GM19328 (cell line): ENCODE data around the gene TLK2.
"Not testable (repeated sequence)": the region's sequence is repeated elsewhere in the genome, so short reads cannot be mapped to it uniquely, and the experiment has no call there.

Source experiments
- ATAC-seq: cut with Tn5 transposase; IDR thresholded peaks from one replicate; pipeline ENCODE4 v1.9.1; 2021; ENCODE audit warnings: mild to moderate bottlenecking, moderate library complexity; ENCODE audit not compliant: unreplicated experiment

Gene TLK2

DNA sequence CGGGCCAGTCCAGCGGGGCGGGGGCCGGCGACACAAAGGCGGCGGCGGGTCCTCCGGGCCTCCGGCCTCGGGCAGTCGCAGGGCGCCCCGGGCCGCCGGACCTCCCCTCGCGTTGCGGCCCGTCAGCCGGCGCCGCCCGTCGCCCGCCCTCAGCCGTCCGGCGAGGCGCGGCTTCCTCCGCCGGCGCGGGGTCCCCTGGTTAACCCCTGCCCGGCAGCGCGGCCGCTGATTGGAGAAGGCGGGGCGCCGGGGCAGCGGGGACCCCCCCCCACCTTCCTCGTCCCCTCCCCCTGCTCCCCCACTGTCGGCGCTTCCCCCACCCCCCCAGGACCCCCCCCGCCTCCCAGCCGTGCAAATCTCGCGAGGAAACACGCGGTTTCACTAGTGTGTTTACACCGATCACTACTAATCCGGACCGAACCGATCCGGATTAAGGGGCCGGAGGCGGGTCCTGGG, at the start of gene TLK2:
Gene TLK2, plus strand, starts transcription at position 402 of the 456 bp plus-strand sequence. CDS start 2,301 bp downstream, outside the sequence.
- ATAC-seq: peak; percentile 69

DNA sequence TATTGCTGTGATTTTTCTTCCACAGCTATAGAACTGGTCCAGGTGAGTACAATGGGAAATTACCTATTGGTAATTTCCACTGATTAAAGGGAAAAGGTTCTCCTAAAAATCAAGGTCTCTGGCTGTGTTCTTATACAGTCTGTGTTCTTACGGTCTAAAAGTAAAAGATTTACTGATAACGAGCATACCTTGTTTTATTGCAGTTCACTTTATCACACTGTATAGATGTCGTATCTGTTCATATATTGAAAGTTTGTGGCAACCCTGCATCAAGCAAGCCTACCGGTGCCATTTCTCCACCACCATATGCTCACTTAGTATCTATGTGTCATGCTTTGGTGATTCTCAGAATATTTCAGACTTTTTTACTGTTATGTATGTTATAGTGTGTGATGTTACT, 43.4 kb upstream of the TLK2 start:
- ATAC-seq: not testable (repeated sequence)

DNA sequence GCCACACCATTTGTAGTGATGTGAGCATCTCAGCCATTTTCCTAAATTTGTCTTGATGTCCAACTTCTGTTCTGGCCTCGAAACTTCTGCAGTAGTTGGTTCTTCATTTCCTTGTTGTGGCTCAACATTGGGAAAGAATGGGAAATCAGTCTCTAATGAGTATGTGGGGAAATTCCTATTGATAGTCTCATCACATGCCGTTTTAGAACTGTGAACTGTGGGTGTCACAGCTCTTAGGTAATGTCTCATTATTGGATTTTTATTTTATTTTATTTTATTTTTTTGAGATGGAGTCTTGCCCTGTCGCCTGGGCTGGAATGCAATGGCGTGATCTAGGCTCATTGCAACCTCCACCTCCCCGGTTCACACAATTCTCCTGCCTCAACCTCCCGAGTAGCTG, 37.4 kb upstream of the TLK2 start:
- not testable (repeated sequence) for ATAC-seq

DNA sequence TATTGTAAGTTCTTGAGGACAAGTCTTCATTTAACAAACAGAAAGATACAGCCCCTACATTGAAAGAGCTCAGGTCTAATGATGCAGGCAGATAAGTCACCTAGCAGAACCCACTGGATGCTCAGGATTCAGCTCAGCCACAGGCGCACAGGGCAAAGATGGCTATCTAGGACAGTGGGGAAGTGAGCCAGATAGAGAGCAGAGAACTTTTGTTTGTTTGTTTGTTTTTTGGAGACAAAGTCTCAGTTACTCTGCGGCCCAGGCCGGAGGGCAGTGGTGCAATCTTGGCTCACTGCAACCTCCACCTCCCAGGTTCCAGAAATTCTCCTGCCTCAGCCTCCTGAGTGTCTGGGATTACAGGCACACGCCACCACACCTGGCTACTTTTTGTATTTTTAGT, 34.6 kb upstream of the TLK2 start:
- no peak for ATAC-seq

DNA sequence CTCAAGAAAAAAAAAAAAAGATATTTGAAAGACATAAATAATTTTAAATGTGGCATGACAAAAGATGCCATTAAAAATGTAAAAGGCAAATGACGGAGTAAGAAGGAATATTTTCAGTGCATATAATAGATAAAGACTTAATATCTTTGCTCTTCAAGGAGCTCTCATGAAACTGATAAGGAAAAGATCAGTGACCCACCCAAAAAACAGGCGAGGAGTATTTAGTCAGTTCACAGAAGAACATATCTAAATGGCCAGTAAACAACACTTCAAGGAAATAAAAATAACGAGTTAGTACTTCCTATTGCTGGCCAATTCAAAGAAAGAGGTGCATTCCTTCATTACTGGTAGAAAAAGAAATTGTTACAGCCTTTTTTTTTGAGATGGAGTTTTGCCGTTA, 32.8 kb upstream of the TLK2 start:
- ATAC-seq: not testable (repeated sequence)

DNA sequence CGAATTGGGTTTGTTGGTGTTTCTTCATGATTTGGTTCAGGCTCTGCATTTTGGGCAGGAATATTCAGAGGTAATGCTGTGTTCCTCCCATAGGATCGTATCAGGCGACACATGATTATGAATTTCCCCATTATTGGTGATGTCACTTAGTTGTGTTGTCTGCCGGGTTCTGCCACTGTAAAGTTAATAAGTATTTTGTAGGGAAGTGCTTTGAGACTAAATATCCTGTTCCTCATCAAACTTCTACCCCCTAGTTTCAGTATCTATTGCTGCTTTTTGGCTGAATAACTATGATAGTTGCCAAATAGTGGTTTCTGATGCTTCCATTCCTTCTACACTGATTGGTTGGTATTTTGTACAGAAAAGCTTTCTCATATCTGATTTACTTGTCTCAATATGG, 26.4 kb upstream of the TLK2 start:
- ATAC-seq: not testable (repeated sequence)

DNA sequence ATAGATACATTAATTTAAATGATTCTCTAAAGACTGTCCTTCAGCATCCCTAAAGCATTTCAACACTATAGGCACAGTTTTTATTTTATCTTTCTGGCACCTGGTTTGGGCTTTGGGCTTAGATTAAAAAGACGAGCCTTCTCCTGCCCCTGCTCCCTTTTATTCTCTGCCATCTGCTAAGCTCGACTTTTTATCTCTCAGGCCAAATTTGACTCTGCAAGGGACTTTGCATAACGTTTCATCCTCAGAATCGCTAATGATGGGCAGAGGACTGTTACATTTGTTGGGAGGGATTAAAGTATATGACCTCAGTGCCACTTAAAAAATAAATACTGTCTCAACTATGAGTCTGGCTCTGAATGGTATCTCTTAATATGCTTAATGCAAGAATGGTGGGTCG, 25.6 kb upstream of the TLK2 start:
- ATAC-seq: not testable (repeated sequence)

DNA sequence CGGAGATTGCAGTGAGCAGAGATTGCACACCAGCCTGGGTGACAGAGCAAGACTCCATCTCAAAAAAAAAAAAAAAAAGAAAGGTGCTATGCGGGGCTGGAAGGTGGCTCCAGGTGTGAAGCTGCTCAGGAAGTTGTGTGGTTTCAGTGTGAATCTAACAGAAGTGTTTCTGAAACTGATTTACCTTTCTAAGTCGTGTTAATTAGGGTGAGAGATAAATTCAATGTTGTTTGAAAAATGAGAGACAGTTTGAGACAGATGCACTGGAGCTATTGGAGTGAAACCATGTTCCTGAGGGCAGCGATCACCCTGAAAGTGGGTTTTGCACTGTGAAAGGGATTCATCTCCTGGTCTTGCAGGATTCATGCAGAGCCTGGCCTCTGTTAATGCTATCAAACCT, 25.0 kb upstream of the TLK2 start:
- not testable (repeated sequence) for ATAC-seq

DNA sequence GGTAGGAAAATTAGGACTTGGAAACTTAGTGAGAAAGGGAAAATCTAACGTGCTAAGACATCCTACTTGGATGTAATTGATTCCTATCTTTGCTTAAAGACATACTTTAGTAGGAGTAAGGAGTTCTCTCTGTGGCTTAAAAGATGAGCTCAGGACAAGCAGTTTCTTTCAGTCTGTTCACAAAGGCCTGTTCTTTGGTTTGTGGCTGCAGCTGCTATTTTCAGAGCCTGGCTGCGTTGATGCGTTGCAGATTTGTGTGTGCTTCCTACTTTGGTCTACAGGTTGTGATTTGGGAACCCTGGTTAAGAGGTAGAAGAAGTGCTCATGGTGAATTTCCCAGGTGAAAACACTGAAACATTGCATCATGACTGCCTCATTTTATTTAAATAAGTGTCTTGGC, 24.5 kb upstream of the TLK2 start:
- peak; percentile 46 for ATAC-seq

DNA sequence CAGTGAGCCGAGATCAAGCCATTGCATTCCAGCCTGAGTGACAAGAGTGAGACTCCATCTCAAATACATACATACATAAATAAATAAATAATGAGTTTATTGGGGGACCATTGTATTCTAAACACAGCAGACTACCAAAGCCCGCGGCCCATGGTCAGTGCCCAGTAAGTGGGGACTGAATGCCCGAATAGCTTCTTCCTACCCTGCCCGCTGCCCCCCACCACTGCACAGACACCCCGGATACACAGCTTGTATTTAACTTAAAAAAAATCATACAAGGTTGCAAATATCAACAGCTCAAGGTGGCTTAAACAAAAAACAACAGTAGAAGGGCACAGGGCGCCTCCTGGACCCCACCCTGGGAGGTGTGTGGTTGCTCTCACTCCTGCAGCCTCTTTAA, 22.6 kb upstream of the TLK2 start:
- no peak for ATAC-seq

DNA sequence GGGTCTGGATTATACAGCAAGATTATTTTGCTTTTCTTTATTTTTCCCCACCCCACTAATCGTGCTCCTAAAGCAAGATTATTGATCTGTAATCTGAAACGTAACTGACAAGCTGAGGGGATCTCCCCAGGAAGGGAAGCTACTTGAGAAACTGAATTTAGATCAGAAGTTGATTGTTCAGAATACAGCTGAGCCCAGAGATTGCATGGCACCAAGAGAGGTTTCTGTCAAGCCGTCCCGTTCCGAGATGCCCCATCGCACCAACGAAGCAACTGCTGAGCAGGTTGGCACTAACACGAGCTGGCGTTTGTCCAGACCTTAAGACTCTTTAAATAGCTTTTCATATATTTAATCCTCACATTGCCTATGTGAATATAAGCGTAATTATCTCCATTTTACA, 20.1 kb upstream of the TLK2 start:
- not testable (repeated sequence) for ATAC-seq

DNA sequence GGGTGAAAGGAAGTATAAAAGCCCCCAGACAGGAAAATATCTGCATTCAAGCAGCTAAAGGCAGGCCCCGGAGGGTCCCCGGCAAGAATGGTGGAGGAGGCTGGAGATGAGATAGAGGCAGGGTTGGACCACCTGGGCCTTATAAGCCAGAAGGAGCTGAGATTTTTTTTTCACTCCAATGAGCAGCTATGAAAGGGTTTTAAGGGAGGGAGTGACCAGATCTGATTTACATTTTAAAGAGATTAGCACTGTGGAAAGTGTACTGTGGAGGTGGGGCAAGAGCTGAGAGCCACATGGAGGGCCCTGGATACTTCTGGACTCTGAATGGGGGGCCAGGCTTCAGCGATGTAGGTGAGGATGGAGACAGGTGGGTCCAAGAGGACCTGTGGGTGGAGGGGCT, 14.2 kb upstream of the TLK2 start:
- ATAC-seq: not testable (repeated sequence)

DNA sequence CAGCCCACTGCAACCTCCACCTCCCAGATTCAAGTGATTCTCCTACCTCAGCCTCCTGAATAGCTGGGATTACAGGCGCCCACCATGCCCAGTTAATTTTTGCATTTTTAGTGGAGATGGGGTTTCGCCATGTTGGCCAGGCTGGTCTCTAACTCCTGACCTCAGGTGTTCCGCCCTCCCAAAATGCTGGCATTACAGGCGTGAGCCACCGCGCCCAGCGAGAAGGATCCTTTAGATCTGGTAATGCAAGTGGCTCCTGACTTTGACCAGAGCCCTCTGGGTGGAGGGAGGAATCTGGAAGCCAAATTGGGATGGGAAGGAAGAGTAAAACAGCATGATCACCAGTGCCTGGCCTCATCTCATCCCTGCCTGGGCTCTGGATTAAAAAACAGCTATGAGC, 13.4 kb upstream of the TLK2 start:
- ATAC-seq: not testable (repeated sequence)

DNA sequence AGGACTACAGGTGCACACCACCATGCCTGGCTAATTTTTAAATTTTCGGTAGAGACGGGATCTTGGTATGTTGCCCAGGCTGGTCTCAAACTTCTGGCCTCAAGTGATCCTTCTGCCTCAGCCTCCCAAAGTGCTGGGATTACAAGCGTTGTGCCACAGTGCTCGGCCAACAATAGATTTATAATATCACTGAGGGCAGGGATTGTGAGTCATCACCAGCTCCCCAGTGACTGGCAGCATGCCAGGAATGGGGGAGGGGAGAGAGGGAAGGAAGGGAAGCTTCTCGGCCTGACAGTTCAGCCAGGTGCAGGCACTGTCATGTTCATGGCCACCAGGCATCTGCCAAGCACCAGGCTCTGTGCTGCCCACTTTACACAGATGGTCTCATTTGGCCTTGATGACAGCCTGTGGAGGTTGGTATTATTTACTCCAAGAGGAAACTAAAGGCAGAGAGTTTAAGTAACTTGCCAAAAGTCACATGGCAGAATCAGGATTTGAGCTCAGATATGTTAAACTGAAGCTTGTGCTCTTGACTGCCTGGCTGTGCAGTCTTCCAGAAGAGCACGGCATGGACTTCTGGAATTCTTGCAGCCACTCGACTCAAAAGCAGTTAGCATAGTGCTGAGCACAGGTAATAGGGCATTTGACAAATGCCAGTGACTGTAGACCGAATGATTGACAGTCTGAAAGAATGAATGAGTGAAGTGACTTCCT, 7.8 kb upstream of the TLK2 start:
- ATAC-seq: not testable (repeated sequence)

DNA sequence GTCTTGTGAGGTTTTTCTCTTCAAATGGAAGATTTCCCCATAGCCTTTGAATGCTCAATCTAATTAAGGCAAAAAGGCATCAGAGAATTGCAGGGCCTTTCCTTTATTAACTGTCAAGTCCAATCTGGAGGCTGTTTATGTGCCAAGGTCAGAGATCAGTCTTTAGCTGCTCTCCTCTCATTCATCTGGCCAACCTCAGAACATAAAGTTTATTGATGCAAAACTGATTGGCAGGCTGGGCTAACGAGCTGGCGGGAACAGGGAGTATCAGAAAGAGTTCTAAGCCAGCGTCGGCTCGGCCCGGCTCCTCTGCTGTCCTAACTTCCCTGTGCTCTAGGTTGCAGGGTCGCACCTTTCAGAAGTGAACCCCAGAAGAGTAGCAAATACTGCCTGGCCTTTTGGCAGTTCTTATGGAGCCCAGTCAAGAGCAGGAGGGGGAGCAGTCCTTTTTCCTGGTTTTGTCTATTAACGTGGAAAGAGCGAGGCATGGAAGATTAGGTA, 7.2 kb upstream of the TLK2 start:
- not testable (repeated sequence) for ATAC-seq

DNA sequence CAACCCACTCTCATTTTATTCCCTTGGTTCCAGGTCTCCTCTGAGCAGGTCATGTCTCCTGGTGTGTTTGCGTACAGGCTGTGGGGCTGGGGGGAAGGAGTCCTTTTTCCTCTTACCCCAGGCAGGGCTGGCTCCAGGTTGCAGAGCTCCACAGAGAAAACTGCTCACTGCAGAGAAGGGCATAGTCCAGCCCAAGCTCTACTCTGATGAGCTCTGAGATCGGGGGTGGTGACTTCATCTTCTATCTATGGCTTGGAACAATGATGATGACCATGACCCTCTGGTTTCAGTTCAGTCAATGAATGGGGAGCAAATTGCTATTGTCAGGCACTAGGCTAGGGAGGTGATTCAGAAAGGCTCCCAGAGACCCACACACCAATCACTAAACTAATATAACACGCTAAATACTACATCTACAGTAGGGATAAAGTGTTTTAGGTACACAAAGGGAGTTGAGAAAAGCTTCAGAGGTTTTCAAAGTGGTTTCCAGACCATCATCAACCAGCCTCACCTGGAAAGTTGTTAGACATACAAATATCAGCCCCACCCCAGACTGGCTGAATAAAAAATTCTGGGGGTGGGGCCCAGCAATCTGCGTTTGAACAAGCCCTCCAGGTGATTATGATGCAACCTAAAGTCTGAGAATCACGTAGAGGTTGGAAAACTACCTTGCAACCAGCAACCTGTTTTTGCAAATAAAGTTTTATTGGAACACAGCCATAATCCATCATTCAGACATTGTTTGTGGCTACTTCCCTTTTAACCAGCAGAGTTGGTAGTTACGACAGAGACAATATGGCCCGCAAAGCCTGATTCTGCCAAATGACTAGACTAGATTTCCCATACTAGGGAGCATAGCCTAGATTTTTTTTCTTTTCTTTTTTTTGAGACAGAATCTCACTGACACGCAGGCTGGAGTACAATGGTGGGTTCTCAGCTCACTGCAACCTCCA, 5.3 kb upstream of the TLK2 start:
- not testable (repeated sequence) for ATAC-seq

DNA sequence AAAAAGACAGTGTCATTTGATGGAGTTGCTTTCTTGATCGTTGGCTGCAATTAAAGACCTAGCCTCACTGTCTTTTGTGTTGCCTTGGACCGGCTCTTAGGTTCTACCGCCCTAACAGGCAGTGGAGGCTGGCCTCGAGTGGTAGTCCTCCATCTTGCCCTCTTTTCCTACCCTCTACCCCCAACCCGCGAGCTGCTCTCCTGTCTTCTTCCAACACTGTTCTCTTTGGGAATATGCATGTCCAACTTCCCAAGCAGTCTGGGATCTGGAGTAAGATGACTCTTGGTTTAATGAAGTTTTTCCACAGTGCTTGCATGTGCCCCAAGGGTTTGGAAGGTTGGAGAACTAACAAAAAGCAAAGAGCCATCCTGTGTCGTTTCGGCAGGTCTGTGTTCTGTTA, 1.5 kb upstream of the TLK2 start:
- not testable (repeated sequence) for ATAC-seq

DNA sequence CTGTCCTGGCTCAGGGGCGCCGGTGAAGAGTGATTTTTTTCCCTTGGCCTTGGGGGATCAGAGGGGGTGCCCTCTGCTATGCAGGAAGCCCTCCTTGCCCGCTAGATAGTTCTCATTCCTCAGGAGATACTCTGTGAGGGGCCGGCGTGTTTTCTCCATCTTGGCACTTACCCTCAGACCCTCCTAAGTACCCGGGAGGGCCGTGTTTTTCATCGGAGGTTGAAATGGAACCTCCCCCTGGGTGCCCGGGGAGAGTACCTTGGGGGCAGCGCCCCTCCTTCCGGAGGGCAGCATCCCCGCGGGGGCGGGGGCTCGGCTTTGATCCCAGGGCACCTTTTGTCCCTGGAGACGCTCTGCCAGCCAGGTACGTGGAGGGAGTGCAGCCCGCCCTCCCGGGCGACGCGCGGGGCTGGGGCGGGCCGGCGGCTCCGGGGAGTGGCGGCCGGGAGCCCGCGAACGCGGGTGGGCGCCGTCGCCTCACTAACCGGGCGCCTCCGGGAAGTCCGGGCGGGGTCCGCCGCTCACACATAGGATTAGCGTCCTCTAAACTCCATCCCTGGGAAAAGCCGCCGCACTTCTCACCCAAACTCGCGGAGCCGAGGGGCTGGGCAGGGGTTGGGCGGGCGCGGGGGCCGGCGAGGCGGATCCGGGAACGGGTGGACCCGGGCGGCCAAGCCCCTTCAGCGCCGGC, 762 bp upstream of the TLK2 start:
- ATAC-seq: peak; percentile 24

DNA sequence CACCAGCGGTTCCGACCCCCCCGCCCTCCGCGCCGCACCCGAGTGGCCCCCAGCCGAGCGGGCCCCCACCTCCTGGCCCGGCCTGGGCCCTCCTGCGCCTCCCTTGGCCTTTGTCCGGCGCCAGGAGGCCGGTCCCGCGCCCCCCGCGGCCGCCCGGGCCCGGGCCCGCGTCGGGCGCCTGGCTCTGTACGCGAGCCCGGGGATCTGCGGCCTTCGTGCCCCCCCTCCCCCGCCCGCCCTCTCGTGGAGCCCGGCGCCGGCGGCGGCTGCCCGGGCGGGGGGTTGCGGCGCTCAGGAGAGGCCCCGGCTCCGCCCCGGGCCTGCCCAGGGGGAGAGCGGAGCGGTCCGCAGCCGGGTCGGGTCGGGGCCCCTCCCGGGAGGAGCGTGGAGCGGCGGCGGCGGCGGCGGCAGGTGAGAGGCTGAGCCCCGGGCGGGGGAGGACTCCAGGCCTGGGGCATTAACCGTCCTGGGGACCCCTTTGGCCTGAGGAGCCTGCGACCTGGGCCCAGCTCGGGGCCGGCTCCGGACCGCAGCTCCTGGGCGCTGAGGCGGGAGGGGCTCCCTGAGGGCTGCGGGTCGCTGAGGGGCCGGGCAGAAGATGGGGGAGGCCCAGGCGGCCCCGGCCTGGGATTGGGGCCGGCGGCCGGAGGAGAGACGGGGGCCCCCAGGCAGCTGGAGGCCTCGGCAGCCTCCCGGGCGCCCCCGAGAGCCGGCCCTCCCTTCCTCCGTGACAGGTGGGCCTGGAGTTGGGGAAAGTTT, 434 bp downstream of the TLK2 start:
- peak; percentile 33 for ATAC-seq

DNA sequence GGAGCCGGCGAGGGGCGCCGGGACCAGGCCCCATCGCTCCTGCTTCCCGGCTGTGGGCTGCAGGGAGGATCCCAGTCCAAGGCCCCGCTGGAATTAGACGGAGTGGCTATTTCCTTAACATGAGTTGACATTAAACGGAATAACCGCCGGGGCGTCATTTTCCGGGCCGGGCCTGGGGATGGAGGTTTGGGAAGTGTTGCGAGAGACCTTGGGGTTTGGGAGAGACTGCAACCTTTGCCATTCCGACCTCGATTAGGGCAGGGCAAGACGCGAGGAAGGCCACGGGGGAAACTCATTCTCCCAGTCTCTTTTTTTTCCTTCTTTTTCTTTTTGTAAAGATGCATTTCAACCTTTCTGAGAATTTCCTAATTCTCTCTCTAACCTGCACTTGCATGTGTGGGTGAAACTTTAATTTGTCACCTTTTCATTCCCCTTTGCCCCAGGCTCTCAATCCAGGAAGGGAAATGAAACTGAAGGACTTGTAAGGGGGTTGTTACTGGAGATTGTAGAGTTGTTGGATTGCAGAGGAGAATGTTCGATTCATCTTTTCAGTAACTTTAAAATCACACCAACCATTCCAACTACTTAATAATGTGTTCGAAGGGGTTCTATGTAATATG, 1.1 kb downstream of the TLK2 start:
- ATAC-seq: not testable (repeated sequence)
